ENCODE data around the gene SLC46A1.

The SLC46A1 gene

GRCh38 chr17:28379814-28380801 lies 25.9 kb downstream of the SLC46A1 start:
- Mint-ChIP-seq H3K9me3 (no peaks in the 10 kb centered on the region), H3K4me1 (no peaks in the 10 kb centered on the region), H3K27me3 (ENCODE audit: low read depth) (peaks cover 60% of the 10 kb centered on the region), H3K4me3 (no peak overlapping the region), H3K27ac (no peak overlapping the region), H3K36me3 (ENCODE audit: low read depth) (peaks cover 20% of the 10 kb centered on the region)
- no peak for TF ChIP-seq CTCF (IDR thresholded peaks at IDR 0.05; ENCODE audit: unreplicated experiment in 3 of 3)

GRCh38 chr17:28372945-28373274 lies 33.1 kb downstream of the SLC46A1 start:
- peaks cover 14% of the 10 kb centered on the region for H3K27me3 Mint-ChIP-seq (ENCODE audit: low read depth)
- H3K4me1 Mint-ChIP-seq: peaks cover 16% of the 10 kb centered on the region
- H3K27ac Mint-ChIP-seq: no peak overlapping the region
- peak overlapping the region; percentile 80 to 90 (median 85) for H3K4me3 Mint-ChIP-seq
- H3K9me3 Mint-ChIP-seq: no peaks in the 10 kb centered on the region
- H3K36me3 Mint-ChIP-seq (ENCODE audit: low read depth): no peaks in the 10 kb centered on the region
- TF ChIP-seq CTCF (IDR thresholded peaks at IDR 0.05; ENCODE audit: unreplicated experiment in 3 of 3): no peak

GRCh38 chr17:28372203-28372944 lies 33.6 kb downstream of the SLC46A1 start:
- no peaks in the 10 kb centered on the region for H3K36me3 Mint-ChIP-seq (ENCODE audit: low read depth)
- peaks cover 14% of the 10 kb centered on the region for H3K27me3 Mint-ChIP-seq (ENCODE audit: low read depth)
- TF ChIP-seq CTCF (IDR thresholded peaks at IDR 0.05; ENCODE audit: unreplicated experiment in 3 of 3): no peak
- peak overlapping the region; percentile 80 to 90 (median 85) for H3K4me3 Mint-ChIP-seq
- peaks cover 16% of the 10 kb centered on the region for H3K4me1 Mint-ChIP-seq
- no peaks in the 10 kb centered on the region for H3K9me3 Mint-ChIP-seq
- no peak overlapping the region for H3K27ac Mint-ChIP-seq

GRCh38 chr17:28371245-28372202 lies 34.5 kb downstream of the SLC46A1 start, which contains the start of gene SARM1:
SARM1 (plus strand) TSS chr17:28371694; CDS start chr17:28372033, 339 bp downstream.
- no peaks in the 10 kb centered on the region for H3K9me3 Mint-ChIP-seq
- no peaks in the 10 kb centered on the region for H3K36me3 Mint-ChIP-seq (ENCODE audit: low read depth)
- no peak for TF ChIP-seq CTCF (IDR thresholded peaks at IDR 0.05; ENCODE audit: unreplicated experiment in 3 of 3)
- H3K27me3 Mint-ChIP-seq (ENCODE audit: low read depth): peaks cover 14% of the 10 kb centered on the region
- peaks cover 16% of the 10 kb centered on the region for H3K4me1 Mint-ChIP-seq
- H3K4me3 Mint-ChIP-seq: peak within 1 kb of the TSS; percentile 90 to 92 (median 91)
- peak within 1 kb of the TSS; percentile 77 to 85 (median 79) for H3K27ac Mint-ChIP-seq

- Mint-ChIP-seq H3K9me3 (no peaks in the 10 kb centered on the region), H3K4me3 (peak overlapping the region; percentile 89 to 92 (median 91)), H3K27ac (peak overlapping the region; percentile 65 to 85 (median 79)), H3K4me1 (peaks cover 16% of the 10 kb centered on the region), H3K36me3 (ENCODE audit: low read depth) (no peaks in the 10 kb centered on the region), H3K27me3 (ENCODE audit: low read depth) (peaks cover 14% of the 10 kb centered on the region)
- TF ChIP-seq CTCF (IDR thresholded peaks at IDR 0.05; ENCODE audit: unreplicated experiment in 3 of 3): no peak
Observed at GRCh38 chr17:28370744-28371103, 35.3 kb downstream of the SLC46A1 start.

Data from nephron (organoid).